HEK293 (cell line): ENCODE results near the gene HPSE.

Experiments
- EGR2 ChIP-seq: fragments of 450-650 bp; formaldehyde crosslinking; IDR thresholded peaks from 2 replicates; pipeline ENCODE4 v1.5.1; 2016; ENCODE audit warnings: low read depth, missing biosample characterization, missing genetic modification characterization
- HOXA7 ChIP-seq: sonication (generic); formaldehyde crosslinking; IDR thresholded peaks from 2 replicates; pipeline ENCODE4 v1.8.1; 2022; ENCODE audit warnings: missing genetic modification reagents, borderline replicate concordance
- MEIS1 ChIP-seq: sonication (generic); formaldehyde crosslinking; IDR thresholded peaks from 2 replicates; pipeline ENCODE4 v1.8.1; 2022; ENCODE audit warnings: missing genetic modification reagents, mild to moderate bottlenecking, borderline replicate concordance
- RBAK ChIP-seq: fragments of 450-650 bp; formaldehyde crosslinking; IDR thresholded peaks from 2 replicates; pipeline ENCODE4 v1.5.1; 2016; ENCODE audit warnings: missing biosample characterization, missing genetic modification characterization
- SP2 ChIP-seq: fragments of 450-650 bp; formaldehyde crosslinking; IDR thresholded peaks from 2 replicates; pipeline ENCODE4 v1.5.1; 2016; ENCODE audit warnings: missing biosample characterization, missing genetic modification characterization
- ZNF133 ChIP-seq: fragments of 450-650 bp; formaldehyde crosslinking; IDR thresholded peaks from 2 replicates; pipeline ENCODE4 v1.5.1; 2016; ENCODE audit warnings: missing biosample characterization, missing genetic modification characterization
- ZNF341 ChIP-seq: fragments of 450-650 bp; formaldehyde crosslinking; IDR thresholded peaks from 2 replicates; pipeline ENCODE4; 2016; ENCODE audit warnings: low read depth, missing biosample characterization, missing genetic modification characterization
- ZNF37A ChIP-seq: fragments of 450-650 bp; IDR thresholded peaks from 2 replicates; pipeline ENCODE4 v1.5.1; 2018; ENCODE audit warnings: missing biosample characterization, missing genetic modification characterization
- ZNF521 ChIP-seq: fragments of 450-650 bp; formaldehyde crosslinking; IDR thresholded peaks from 2 replicates; pipeline ENCODE4 v1.5.1; 2017; ENCODE audit warnings: missing biosample characterization, mild to moderate bottlenecking, missing genetic modification characterization
- ZNF549 ChIP-seq: fragments of 450-650 bp; IDR thresholded peaks from 2 replicates; pipeline ENCODE4 v1.5.1; 2018; ENCODE audit warnings: missing biosample characterization, missing genetic modification characterization, mild to moderate bottlenecking, inconsistent platforms, moderate library complexity
- ZNF571 ChIP-seq: fragments of 450-650 bp; formaldehyde crosslinking; IDR thresholded peaks from 2 replicates; pipeline ENCODE4 v1.5.0; 2017; ENCODE audit warnings: missing biosample characterization, missing genetic modification characterization
- ZNF624 ChIP-seq: fragments of 450-650 bp; formaldehyde crosslinking; IDR thresholded peaks from 2 replicates; pipeline ENCODE4 v1.5.1; 2017; ENCODE audit warnings: missing biosample characterization, missing genetic modification characterization
- ZNF658 ChIP-seq: fragments of 450-650 bp; formaldehyde crosslinking; IDR thresholded peaks from 2 replicates; pipeline ENCODE4; 2016; ENCODE audit warnings: missing biosample characterization, missing genetic modification characterization
- ZNF660 ChIP-seq: fragments of 450-650 bp; IDR thresholded peaks from 2 replicates; pipeline ENCODE4 v1.5.1; 2018; ENCODE audit warnings: missing biosample characterization, mild to moderate bottlenecking, missing genetic modification characterization
- ZNF747 ChIP-seq: fragments of 450-650 bp; formaldehyde crosslinking; IDR thresholded peaks from 2 replicates; pipeline ENCODE4 v1.5.1; 2016; ENCODE audit warnings: missing biosample characterization, missing genetic modification characterization
- ZNF776 ChIP-seq: fragments of 450-650 bp; formaldehyde crosslinking; IDR thresholded peaks from 2 replicates; pipeline ENCODE4 v1.5.0; 2017; ENCODE audit warnings: missing biosample characterization, missing genetic modification characterization, borderline replicate concordance
- ZNF843 ChIP-seq: fragments of 450-650 bp; formaldehyde crosslinking; IDR thresholded peaks from 2 replicates; pipeline ENCODE4 v1.5.1; 2016; ENCODE audit warnings: missing biosample characterization, missing genetic modification characterization
- ZSCAN16 ChIP-seq: fragments of 450-650 bp; formaldehyde crosslinking; IDR thresholded peaks from 2 replicates; pipeline ENCODE4 v1.5.1; 2016; ENCODE audit warnings: missing biosample characterization, missing genetic modification characterization
- TF ChIP-seq, protein P1 (sequence below): fragments of 450-650 bp; IDR thresholded peaks from 2 replicates; pipeline ENCODE4 v1.5.1; 2018; ENCODE audit warnings: missing biosample characterization, missing genetic modification characterization
- TF ChIP-seq, protein P2 (sequence below): fragments of 450-650 bp; formaldehyde crosslinking; IDR thresholded peaks from 2 replicates; pipeline ENCODE4 v1.5.1; 2016; ENCODE audit warnings: missing biosample characterization, missing genetic modification characterization
- TF ChIP-seq, protein P3 (sequence below): fragments of 450-650 bp; formaldehyde crosslinking; IDR thresholded peaks from 2 replicates; pipeline ENCODE4 v1.5.1; 2017; ENCODE audit warnings: missing biosample characterization, missing genetic modification characterization
- TF ChIP-seq, protein P4 (sequence below): fragments of 450-650 bp; formaldehyde crosslinking; IDR thresholded peaks from 2 replicates; pipeline ENCODE4 v1.5.1; 2016; ENCODE audit warnings: missing biosample characterization, missing genetic modification characterization, borderline replicate concordance
- TF ChIP-seq, protein P5 (sequence below): fragments of 450-650 bp; formaldehyde crosslinking; IDR thresholded peaks from 2 replicates; pipeline ENCODE4 v1.5.1; 2016; ENCODE audit warnings: missing biosample characterization, missing genetic modification characterization, low read depth
- TF ChIP-seq, protein P6 (sequence below): fragments of 450-650 bp; formaldehyde crosslinking; IDR thresholded peaks from 2 replicates; pipeline ENCODE4 v1.5.0; 2017; ENCODE audit warnings: missing biosample characterization, missing genetic modification characterization, borderline replicate concordance

Gene HPSE

DNA sequence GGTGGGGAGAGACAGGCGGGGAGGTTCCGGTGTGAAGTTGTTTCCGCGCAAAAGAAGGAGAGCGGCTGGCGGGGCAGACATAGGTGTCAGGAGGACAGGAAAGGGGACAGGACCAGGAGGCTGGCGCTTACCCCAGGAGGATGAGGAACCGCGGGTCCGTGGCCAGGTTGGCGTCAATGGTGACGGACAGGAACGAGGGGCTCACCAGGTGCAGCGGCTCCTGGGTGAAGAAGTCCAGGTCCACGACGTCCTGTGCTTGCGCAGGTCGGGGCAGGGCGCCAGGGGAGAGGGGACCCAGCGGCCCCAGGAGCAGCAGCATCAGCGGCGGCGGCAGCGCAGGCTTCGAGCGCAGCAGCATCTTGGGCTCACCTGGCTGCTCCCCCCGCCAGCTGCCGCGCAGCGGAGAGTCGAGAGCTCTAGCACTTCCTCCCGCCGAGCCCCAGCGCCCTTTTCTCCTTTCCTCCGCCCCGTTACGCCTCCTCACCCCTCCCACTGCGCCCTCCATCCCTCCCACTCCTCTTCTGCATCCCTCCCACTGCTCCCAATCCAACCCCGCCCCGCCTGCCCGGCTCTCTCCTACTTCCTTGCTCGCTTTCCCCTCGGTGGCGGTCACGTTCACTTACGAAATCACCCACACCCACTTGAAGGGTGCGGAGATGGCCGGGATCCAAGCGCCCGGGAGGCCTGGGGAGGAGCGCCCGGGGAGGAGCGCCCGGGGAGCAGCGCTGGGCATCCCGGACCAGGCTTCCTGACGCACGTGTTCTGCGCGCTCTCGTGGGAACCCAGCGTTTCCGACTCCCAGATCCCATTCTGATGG is at the start of gene HPSE (continued):
- TF ChIP-seq, protein P1, sequence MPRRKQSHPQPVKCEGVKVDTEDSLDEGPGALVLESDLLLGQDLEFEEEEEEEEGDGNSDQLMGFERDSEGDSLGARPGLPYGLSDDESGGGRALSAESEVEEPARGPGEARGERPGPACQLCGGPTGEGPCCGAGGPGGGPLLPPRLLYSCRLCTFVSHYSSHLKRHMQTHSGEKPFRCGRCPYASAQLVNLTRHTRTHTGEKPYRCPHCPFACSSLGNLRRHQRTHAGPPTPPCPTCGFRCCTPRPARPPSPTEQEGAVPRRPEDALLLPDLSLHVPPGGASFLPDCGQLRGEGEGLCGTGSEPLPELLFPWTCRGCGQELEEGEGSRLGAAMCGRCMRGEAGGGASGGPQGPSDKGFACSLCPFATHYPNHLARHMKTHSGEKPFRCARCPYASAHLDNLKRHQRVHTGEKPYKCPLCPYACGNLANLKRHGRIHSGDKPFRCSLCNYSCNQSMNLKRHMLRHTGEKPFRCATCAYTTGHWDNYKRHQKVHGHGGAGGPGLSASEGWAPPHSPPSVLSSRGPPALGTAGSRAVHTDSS (tag by site-specific recombination): no peak
- no peak for TF ChIP-seq MEIS1
- TF ChIP-seq, protein P2, sequence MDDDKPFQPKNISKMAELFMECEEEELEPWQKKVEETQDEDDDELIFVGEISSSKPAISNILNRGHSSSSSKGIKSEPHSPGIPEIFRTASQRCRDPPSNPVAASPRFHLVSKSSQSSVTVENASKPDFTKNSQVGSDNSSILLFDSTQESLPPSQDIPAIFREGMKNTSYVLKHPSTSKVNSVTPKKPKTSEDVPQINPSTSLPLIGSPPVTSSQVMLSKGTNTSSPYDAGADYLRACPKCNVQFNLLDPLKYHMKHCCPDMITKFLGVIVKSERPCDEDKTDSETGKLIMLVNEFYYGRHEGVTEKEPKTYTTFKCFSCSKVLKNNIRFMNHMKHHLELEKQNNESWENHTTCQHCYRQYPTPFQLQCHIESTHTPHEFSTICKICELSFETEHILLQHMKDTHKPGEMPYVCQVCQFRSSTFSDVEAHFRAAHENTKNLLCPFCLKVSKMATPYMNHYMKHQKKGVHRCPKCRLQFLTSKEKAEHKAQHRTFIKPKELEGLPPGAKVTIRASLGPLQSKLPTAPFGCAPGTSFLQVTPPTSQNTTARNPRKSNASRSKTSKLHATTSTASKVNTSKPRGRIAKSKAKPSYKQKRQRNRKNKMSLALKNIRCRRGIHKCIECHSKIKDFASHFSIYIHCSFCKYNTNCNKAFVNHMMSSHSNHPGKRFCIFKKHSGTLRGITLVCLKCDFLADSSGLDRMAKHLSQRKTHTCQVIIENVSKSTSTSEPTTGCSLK (tag by site-specific recombination): no peak
- TF ChIP-seq, protein P3, sequence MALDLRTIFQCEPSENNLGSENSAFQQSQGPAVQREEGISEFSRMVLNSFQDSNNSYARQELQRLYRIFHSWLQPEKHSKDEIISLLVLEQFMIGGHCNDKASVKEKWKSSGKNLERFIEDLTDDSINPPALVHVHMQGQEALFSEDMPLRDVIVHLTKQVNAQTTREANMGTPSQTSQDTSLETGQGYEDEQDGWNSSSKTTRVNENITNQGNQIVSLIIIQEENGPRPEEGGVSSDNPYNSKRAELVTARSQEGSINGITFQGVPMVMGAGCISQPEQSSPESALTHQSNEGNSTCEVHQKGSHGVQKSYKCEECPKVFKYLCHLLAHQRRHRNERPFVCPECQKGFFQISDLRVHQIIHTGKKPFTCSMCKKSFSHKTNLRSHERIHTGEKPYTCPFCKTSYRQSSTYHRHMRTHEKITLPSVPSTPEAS (tag by site-specific recombination): no peak
- TF ChIP-seq ZNF658: no peak
- peak; percentile 96 for TF ChIP-seq SP2
- TF ChIP-seq ZNF549 (tag by site-specific recombination): no peak
- TF ChIP-seq, protein P4, sequence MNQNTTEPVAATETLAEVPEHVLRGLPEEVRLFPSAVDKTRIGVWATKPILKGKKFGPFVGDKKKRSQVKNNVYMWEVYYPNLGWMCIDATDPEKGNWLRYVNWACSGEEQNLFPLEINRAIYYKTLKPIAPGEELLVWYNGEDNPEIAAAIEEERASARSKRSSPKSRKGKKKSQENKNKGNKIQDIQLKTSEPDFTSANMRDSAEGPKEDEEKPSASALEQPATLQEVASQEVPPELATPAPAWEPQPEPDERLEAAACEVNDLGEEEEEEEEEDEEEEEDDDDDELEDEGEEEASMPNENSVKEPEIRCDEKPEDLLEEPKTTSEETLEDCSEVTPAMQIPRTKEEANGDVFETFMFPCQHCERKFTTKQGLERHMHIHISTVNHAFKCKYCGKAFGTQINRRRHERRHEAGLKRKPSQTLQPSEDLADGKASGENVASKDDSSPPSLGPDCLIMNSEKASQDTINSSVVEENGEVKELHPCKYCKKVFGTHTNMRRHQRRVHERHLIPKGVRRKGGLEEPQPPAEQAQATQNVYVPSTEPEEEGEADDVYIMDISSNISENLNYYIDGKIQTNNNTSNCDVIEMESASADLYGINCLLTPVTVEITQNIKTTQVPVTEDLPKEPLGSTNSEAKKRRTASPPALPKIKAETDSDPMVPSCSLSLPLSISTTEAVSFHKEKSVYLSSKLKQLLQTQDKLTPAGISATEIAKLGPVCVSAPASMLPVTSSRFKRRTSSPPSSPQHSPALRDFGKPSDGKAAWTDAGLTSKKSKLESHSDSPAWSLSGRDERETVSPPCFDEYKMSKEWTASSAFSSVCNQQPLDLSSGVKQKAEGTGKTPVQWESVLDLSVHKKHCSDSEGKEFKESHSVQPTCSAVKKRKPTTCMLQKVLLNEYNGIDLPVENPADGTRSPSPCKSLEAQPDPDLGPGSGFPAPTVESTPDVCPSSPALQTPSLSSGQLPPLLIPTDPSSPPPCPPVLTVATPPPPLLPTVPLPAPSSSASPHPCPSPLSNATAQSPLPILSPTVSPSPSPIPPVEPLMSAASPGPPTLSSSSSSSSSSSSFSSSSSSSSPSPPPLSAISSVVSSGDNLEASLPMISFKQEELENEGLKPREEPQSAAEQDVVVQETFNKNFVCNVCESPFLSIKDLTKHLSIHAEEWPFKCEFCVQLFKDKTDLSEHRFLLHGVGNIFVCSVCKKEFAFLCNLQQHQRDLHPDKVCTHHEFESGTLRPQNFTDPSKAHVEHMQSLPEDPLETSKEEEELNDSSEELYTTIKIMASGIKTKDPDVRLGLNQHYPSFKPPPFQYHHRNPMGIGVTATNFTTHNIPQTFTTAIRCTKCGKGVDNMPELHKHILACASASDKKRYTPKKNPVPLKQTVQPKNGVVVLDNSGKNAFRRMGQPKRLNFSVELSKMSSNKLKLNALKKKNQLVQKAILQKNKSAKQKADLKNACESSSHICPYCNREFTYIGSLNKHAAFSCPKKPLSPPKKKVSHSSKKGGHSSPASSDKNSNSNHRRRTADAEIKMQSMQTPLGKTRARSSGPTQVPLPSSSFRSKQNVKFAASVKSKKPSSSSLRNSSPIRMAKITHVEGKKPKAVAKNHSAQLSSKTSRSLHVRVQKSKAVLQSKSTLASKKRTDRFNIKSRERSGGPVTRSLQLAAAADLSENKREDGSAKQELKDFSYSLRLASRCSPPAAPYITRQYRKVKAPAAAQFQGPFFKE (tag by site-specific recombination): no peak
- peak; percentile 94 for TF ChIP-seq ZNF341
- peak; percentile 99 for TF ChIP-seq EGR2
- TF ChIP-seq ZNF624 (tag by site-specific recombination): no peak
- TF ChIP-seq ZNF133 (tag by site-specific recombination): no peak
- no peak for TF ChIP-seq ZNF37A
- no peak for TF ChIP-seq RBAK
- no peak for TF ChIP-seq ZSCAN16
- no peak for TF ChIP-seq ZNF521 (tag by site-specific recombination)
- TF ChIP-seq ZNF747 (tag by site-specific recombination): no peak
- no peak for TF ChIP-seq ZNF843 (tag by site-specific recombination)
- TF ChIP-seq HOXA7 (CRISPR knock-in tag): no peak
- no peak for TF ChIP-seq ZNF776 (tag by site-specific recombination)
- no peak for TF ChIP-seq ZNF660 (tag by site-specific recombination)
- TF ChIP-seq, protein P5, sequence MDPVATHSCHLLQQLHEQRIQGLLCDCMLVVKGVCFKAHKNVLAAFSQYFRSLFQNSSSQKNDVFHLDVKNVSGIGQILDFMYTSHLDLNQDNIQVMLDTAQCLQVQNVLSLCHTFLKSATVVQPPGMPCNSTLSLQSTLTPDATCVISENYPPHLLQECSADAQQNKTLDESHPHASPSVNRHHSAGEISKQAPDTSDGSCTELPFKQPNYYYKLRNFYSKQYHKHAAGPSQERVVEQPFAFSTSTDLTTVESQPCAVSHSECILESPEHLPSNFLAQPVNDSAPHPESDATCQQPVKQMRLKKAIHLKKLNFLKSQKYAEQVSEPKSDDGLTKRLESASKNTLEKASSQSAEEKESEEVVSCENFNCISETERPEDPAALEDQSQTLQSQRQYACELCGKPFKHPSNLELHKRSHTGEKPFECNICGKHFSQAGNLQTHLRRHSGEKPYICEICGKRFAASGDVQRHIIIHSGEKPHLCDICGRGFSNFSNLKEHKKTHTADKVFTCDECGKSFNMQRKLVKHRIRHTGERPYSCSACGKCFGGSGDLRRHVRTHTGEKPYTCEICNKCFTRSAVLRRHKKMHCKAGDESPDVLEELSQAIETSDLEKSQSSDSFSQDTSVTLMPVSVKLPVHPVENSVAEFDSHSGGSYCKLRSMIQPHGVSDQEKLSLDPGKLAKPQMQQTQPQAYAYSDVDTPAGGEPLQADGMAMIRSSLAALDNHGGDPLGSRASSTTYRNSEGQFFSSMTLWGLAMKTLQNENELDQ (tag by site-specific recombination): no peak
- TF ChIP-seq ZNF571 (tag by site-specific recombination): no peak
- TF ChIP-seq, protein P6, sequence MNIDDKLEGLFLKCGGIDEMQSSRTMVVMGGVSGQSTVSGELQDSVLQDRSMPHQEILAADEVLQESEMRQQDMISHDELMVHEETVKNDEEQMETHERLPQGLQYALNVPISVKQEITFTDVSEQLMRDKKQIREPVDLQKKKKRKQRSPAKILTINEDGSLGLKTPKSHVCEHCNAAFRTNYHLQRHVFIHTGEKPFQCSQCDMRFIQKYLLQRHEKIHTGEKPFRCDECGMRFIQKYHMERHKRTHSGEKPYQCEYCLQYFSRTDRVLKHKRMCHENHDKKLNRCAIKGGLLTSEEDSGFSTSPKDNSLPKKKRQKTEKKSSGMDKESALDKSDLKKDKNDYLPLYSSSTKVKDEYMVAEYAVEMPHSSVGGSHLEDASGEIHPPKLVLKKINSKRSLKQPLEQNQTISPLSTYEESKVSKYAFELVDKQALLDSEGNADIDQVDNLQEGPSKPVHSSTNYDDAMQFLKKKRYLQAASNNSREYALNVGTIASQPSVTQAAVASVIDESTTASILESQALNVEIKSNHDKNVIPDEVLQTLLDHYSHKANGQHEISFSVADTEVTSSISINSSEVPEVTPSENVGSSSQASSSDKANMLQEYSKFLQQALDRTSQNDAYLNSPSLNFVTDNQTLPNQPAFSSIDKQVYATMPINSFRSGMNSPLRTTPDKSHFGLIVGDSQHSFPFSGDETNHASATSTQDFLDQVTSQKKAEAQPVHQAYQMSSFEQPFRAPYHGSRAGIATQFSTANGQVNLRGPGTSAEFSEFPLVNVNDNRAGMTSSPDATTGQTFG (tag by site-specific recombination): no peak
